OCI-LY1 (cell line): Measurements from ENCODE around the gene NME3.

ENCODE experiments used
- CTCF ChIP-seq: fragments of 200-600 bp; sonication (generic), shearing (Covaris generic); IDR thresholded peaks from 2 replicates; pipeline ENCODE4 v1.5.1; 2017; ENCODE audit warnings: mild to moderate bottlenecking, antibody characterized with exemption, low read length, moderate library complexity, mixed read lengths
- EZH2 ChIP-seq: fragments of 200-600 bp; sonication (generic), shearing (Covaris generic); IDR thresholded peaks from 2 replicates; pipeline ENCODE4 v1.8.0; 2017; ENCODE audit warnings: borderline replicate concordance, mixed run types, mild to moderate bottlenecking, antibody characterized with exemption, low read length, moderate library complexity, mixed read lengths

GRCh38 chr16:1809281-1809801 is 38.0 kb upstream of the NME3 start:
- TF ChIP-seq CTCF: no peak
- no peak for TF ChIP-seq EZH2
